Osteoblast (primary cell): Measurements from ENCODE around the gene ZNF513. TPM values are rescaled to one million over a fixed set of nuclear protein-coding genes. Genes with fewer than 3 reads are reported as not detected.
A peak's percentile ranks its signal among the peaks of the same experiment; 100 is the strongest.

ENCODE experiments used
- DNase-seq: peaks from one replicate; pipeline ENCODE4 v3.0.0; 2011; ENCODE audit warnings: low spot score, mixed read lengths; ENCODE audit not compliant: insufficient read length; ENCODE audit errors: missing footprints
- H2AFZ ChIP-seq: 2 replicates; pipeline ENCODE4 v1.6.0; 2011; ENCODE audit warnings: mild to moderate bottlenecking, low read length
- H3K27ac ChIP-seq: 2 replicates; pipeline ENCODE4 v1.5.1; 2011; ENCODE audit warnings: mild to moderate bottlenecking, low read depth, low read length, moderate library complexity
- H3K27me3 ChIP-seq: 2 replicates; pipeline ENCODE4 v1.6.0; 2012; ENCODE audit warnings: mild to moderate bottlenecking, control low read depth, inconsistent platforms, low read length, moderate library complexity; ENCODE audit not compliant: insufficient read depth
- H3K36me3 ChIP-seq: 2 replicates; pipeline ENCODE4 v1.5.1; 2011; ENCODE audit warnings: mild to moderate bottlenecking, low read length, control low read depth, moderate library complexity; ENCODE audit not compliant: insufficient read depth
- H3K4me1 ChIP-seq: 2 replicates; pipeline ENCODE4 v1.5.1; 2011; ENCODE audit warnings: mild to moderate bottlenecking, low read length, control low read depth, moderate library complexity; ENCODE audit not compliant: insufficient read depth
- H3K4me2 ChIP-seq: 2 replicates; pipeline ENCODE4 v1.6.0; 2011; ENCODE audit warnings: mild to moderate bottlenecking, low read length; ENCODE audit not compliant: insufficient read depth
- H3K4me3 ChIP-seq: fragments of 200-600 bp; sonication (generic); 3 replicates; pipeline ENCODE4 v1.5.1; 2012; ENCODE audit warnings: mild to moderate bottlenecking, low read length, inconsistent platforms; ENCODE audit not compliant: insufficient read depth
- H3K79me2 ChIP-seq: 2 replicates; pipeline ENCODE4 v1.6.0; 2012; ENCODE audit warnings: mild to moderate bottlenecking, low read length, control low read depth, inconsistent platforms; ENCODE audit not compliant: insufficient read depth
- H3K9me3 ChIP-seq: 2 replicates; pipeline ENCODE4 v1.5.1; 2011; ENCODE audit warnings: low read depth, low read length, control low read depth
- H4K20me1 ChIP-seq: 2 replicates; pipeline ENCODE4 v1.6.0; 2012; ENCODE audit warnings: mild to moderate bottlenecking, low read length, control low read depth; ENCODE audit not compliant: insufficient read depth
- CTCF ChIP-seq: IDR thresholded peaks from 2 replicates; pipeline ENCODE4 v1.5.1; 2011; ENCODE audit warnings: mild to moderate bottlenecking, low read depth, low read length, moderate library complexity; ENCODE audit errors: extremely low read depth
- total RNA-seq: library from RNA; depleted of rRNA; stranded (reverse); fragments of >200 nt; gene quantifications from 2 replicates; pipeline ENCODE4 v1.2.3, GENCODE V29; 2012

ZNF513 gene
- total RNA-seq = 6.2 and 8.3 TPM in 2 replicates

- Histone ChIP-seq H2AFZ (peak within 1 kb of the TSS; percentile 49), H4K20me1 (peaks cover 11% of the 10 kb centered on the region), H3K4me1 (peaks cover 14% of the 10 kb centered on the region), H3K9me3 (no peaks in the 10 kb centered on the region), H3K79me2 (peaks cover 38% of the 10 kb centered on the region), H3K4me2 (peak within 1 kb of the TSS; percentile 99), H3K4me3 (peak within 1 kb of the TSS; percentile 90), H3K27ac (peak within 1 kb of the TSS; percentile 89), H3K27me3 (no peaks in the 10 kb centered on the region), H3K36me3 (peaks cover 74% of the 10 kb centered on the region)
- DNase-seq = peak; percentile 99
- TF ChIP-seq CTCF = no peak
Observed at GRCh38 chr2:27380626-27381545, at the start of gene ZNF513. TSS of gene ZNF513 (minus strand) at chr2:27380734. CDS start at chr2:27380526, 208 bp downstream.

GRCh38 chr2:27428978-27429541, 48.5 kb upstream of the ZNF513 start:
- H3K9me3 ChIP-seq = no peaks in the 10 kb centered on the region
- peaks cover 16% of the 10 kb centered on the region for H3K36me3 ChIP-seq
- H3K4me2 ChIP-seq = peak overlapping the region; percentile 97
- no peak for TF ChIP-seq CTCF
- H3K79me2 ChIP-seq = peaks cover 50% of the 10 kb centered on the region
- H2AFZ ChIP-seq = peak overlapping the region; percentile 78
- peak overlapping the region; percentile 95 for H3K4me3 ChIP-seq
- peaks cover 22% of the 10 kb centered on the region for H3K4me1 ChIP-seq
- peaks cover 44% of the 10 kb centered on the region for H4K20me1 ChIP-seq
- no peaks in the 10 kb centered on the region for H3K27me3 ChIP-seq
- peak overlapping the region; percentile 88 for H3K27ac ChIP-seq
- DNase-seq = peak; percentile 96

GRCh38 chr2:27428213-27428977, 47.9 kb upstream of the ZNF513 start, which contains the start of gene NRBP1:
TSS of gene NRBP1 (plus strand) at chr2:27428631. CDS start at chr2:27433274, 4,643 bp downstream.
- peaks cover 40% of the 10 kb centered on the region for H4K20me1 ChIP-seq
- peak within 1 kb of the TSS; percentile 97 for H3K4me2 ChIP-seq
- peak within 1 kb of the TSS; percentile 95 for H3K4me3 ChIP-seq
- H3K27ac ChIP-seq = peak within 1 kb of the TSS; percentile 88
- H3K27me3 ChIP-seq = no peaks in the 10 kb centered on the region
- no peak for TF ChIP-seq CTCF
- peaks cover 22% of the 10 kb centered on the region for H3K4me1 ChIP-seq
- peaks cover 9% of the 10 kb centered on the region for H3K36me3 ChIP-seq
- DNase-seq = peak; percentile 98
- no peaks in the 10 kb centered on the region for H3K9me3 ChIP-seq
- H2AFZ ChIP-seq = peak within 1 kb of the TSS; percentile 99
- peaks cover 44% of the 10 kb centered on the region for H3K79me2 ChIP-seq
